ENCODE data around the gene SPEF1. TPM values are rescaled to one million over a fixed set of nuclear protein-coding genes. Genes with fewer than 3 reads are reported as not detected.

The SPEF1 gene
- total RNA-seq, 2 donors from 2014 or later, result 0.35 to 0.44 TPM

GRCh38 chr20:3765171-3765882, 15.9 kb downstream of the SPEF1 start:
- no peaks in the 10 kb centered on the region for H3K27me3 ChIP-seq (ENCODE audit: control insufficient read depth, insufficient read depth, low read length, poor library complexity, severe bottlenecking)
- no peak overlapping the region for H3K4me3 ChIP-seq (ENCODE audit: low read length)
- DNase-seq, result peak; percentile 22
- H3K9ac ChIP-seq (ENCODE audit: extremely low read depth, low read length, poor library complexity, severe bottlenecking), result no peak overlapping the region
- Mint-ChIP-seq H3K27ac (no peak overlapping the region), H3K36me3 (ENCODE audit: low read depth) (peaks cover 4% of the 10 kb centered on the region), H3K9me3 (no peaks in the 10 kb centered on the region), H3K4me1 (peaks cover 3% of the 10 kb centered on the region), H3K4me3 (no peak overlapping the region), H3K27me3 (ENCODE audit: insufficient read depth) (peaks cover 14% of the 10 kb centered on the region)
- no peaks in the 10 kb centered on the region for H3K36me3 ChIP-seq (ENCODE audit: control insufficient read depth, insufficient read depth, low read length)
- no peaks in the 10 kb centered on the region for H3K4me1 ChIP-seq (ENCODE audit: control insufficient read depth, insufficient read depth, low read length)
- WGBS, 2 experiments (ENCODE audit: insufficient coverage in 1 of 2, insufficient read length in 1 of 2), result 83 to 100% methylated on average over 2 to 3 of the region's 3 CpGs
- H3K27ac ChIP-seq (ENCODE audit: low read depth, low read length), result no peak overlapping the region
- no peak for TF ChIP-seq CTCF (conservative IDR thresholded peaks at IDR 0.05)
- H3K9me3 ChIP-seq (ENCODE audit: control insufficient read depth, low read length), result no peaks in the 10 kb centered on the region

DNA sequence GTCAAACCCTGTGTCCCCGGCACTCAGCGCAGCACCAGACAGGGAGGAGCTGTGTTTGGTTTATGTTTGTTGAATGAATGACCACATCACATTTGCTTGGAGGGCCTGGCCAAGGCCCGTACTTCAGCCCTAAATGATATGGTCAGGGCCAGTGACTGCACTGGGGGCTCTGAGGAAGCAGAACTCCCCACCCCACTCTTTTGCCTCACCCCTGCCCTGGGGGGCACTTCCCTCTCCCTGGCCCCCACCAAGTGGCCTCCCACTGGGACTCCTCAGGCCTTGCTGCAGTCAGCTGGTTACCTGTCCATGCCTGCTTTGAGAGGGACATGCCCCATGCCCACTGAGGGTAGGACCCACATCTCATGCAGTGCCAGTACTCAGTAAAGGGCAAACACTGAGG, 16.6 kb downstream of the SPEF1 start:
- Histone ChIP-seq H3K36me3 (ENCODE audit: control insufficient read depth, insufficient read depth, low read length) (no peaks in the 10 kb centered on the region), H3K27ac (ENCODE audit: low read depth, low read length) (no peak overlapping the region), H3K27me3 (ENCODE audit: control insufficient read depth, insufficient read depth, low read length, poor library complexity, severe bottlenecking) (no peaks in the 10 kb centered on the region), H3K9ac (ENCODE audit: extremely low read depth, low read length, poor library complexity, severe bottlenecking) (no peak overlapping the region), H3K9me3 (ENCODE audit: control insufficient read depth, low read length) (no peaks in the 10 kb centered on the region), H3K4me1 (ENCODE audit: control insufficient read depth, insufficient read depth, low read length) (no peaks in the 10 kb centered on the region), H3K4me3 (ENCODE audit: low read length) (no peak overlapping the region)
- H3K4me3 Mint-ChIP-seq, result no peak overlapping the region
- H3K27ac Mint-ChIP-seq, result no peak overlapping the region
- H3K27me3 Mint-ChIP-seq (ENCODE audit: insufficient read depth), result peaks cover 9% of the 10 kb centered on the region
- H3K36me3 Mint-ChIP-seq (ENCODE audit: low read depth), result peaks cover 4% of the 10 kb centered on the region
- no peaks in the 10 kb centered on the region for H3K9me3 Mint-ChIP-seq
- TF ChIP-seq CTCF (conservative IDR thresholded peaks at IDR 0.05), result no peak
- no peak for DNase-seq
- H3K4me1 Mint-ChIP-seq, result peaks cover 3% of the 10 kb centered on the region
- 92% methylated on average over 3 of the region's 3 CpGs; no CpG with 5 or more reads in 1 of the 2 experiments for WGBS, 2 experiments (ENCODE audit: insufficient coverage in 1 of 2, insufficient read length in 1 of 2)

GRCh38 chr20:3763671-3764601, 17.3 kb downstream of the SPEF1 start:
- Mint-ChIP-seq H3K9me3 (no peaks in the 10 kb centered on the region), H3K27me3 (ENCODE audit: insufficient read depth) (peaks cover 6% of the 10 kb centered on the region), H3K36me3 (ENCODE audit: low read depth) (peaks cover 4% of the 10 kb centered on the region), H3K4me1 (peaks cover 3% of the 10 kb centered on the region), H3K27ac (no peak overlapping the region), H3K4me3 (no peak overlapping the region)
- Histone ChIP-seq H3K9ac (ENCODE audit: extremely low read depth, low read length, poor library complexity, severe bottlenecking) (no peak overlapping the region), H3K4me1 (ENCODE audit: control insufficient read depth, insufficient read depth, low read length) (no peaks in the 10 kb centered on the region), H3K36me3 (ENCODE audit: control insufficient read depth, insufficient read depth, low read length) (no peaks in the 10 kb centered on the region), H3K27me3 (ENCODE audit: control insufficient read depth, insufficient read depth, low read length, poor library complexity, severe bottlenecking) (no peaks in the 10 kb centered on the region), H3K27ac (ENCODE audit: low read depth, low read length) (no peak overlapping the region), H3K9me3 (ENCODE audit: control insufficient read depth, low read length) (no peaks in the 10 kb centered on the region), H3K4me3 (ENCODE audit: low read length) (no peak overlapping the region)
- peak; percentile 40 for DNase-seq
- no peak for TF ChIP-seq CTCF (conservative IDR thresholded peaks at IDR 0.05)
- 91 to 98% methylated on average over 7 to 8 of the region's 8 CpGs for WGBS, 2 experiments (ENCODE audit: insufficient coverage in 1 of 2, insufficient read length in 1 of 2)
